GM12878 (cell line): Measurements from ENCODE around the gene PROCA1. TPM values are rescaled to one million over a fixed set of nuclear protein-coding genes. Genes with fewer than 3 reads are reported as not detected.

Source experiments
- ATAC-seq: fragments of 200-7000 bp; cut with Tn5 transposase; 3 replicates; pipeline ENCODE4 v1.9.1; 2020; ENCODE audit warnings: mild to moderate bottlenecking, moderate library complexity
- BruUV-seq: library from RNA; stranded (reverse); fragments of 400-500 nt; replicated peaks from 2 replicates; lab custom pipeline; 2021; lab: Mats Ljungman, UMichigan
- CTCF ChIA-PET: fragments of 300-600 bp; sonication (Branson Sonifier 250); formaldehyde crosslinking; extraction: SDS; loops from one replicate; lab custom pipeline; 2021; ENCODE audit warnings: inconsistent platforms; lab: Yijun Ruan, JAX
- POLR2A ChIA-PET: fragments of 350-600 bp; formaldehyde crosslinking; extraction: SDS; loops from one replicate; lab custom pipeline; 2021; ENCODE audit warnings: inconsistent platforms; lab: Charles Lee
- RAD21 ChIA-PET: fragments of 300-600 bp; sonication (Branson Sonifier 250); formaldehyde crosslinking; loops from one replicate; lab custom pipeline; 2023; ENCODE audit warnings: antibody characterized with exemption; ENCODE audit not compliant: unreplicated experiment; lab: Charles Lee
- SMC1A ChIA-PET: fragments of 300-600 bp; sonication (Branson Sonifier 250); formaldehyde crosslinking; loops from one replicate; lab custom pipeline; 2023; ENCODE audit not compliant: unreplicated experiment, uncharacterized antibody; lab: Charles Lee
- DNase-seq: peaks from one replicate; pipeline ENCODE4 v3.0.0-alpha.2; 2011; ENCODE audit warnings: low read depth, low spot score
- FAIRE-seq: peaks from 3 replicates; lab custom pipeline; 2011; peaks lifted over from hg19 to GRCh38; lab: Jason Lieb, UNC
- H2AFZ ChIP-seq: 2 replicates; pipeline ENCODE4 v1.6.0; 2011; ENCODE audit warnings: low read depth, low read length, control low read depth; ENCODE audit not compliant: control insufficient read depth
- H3K27ac ChIP-seq: 2 replicates; pipeline ENCODE4 v1.5.1; 2011; ENCODE audit warnings: control low read depth; ENCODE audit not compliant: control insufficient read depth, insufficient read depth
- H3K27me3 ChIP-seq, 2 experiments: replicated peaks in 1 of 2; 2 replicates each; pipeline versions ENCODE4 v1.6.0 to v1.6.1; 2011; ENCODE audit warnings: low read length in 1 of 2; ENCODE audit not compliant: control insufficient read depth in 2 of 2, insufficient read depth in 2 of 2
- H3K36me3 ChIP-seq, 2 experiments: 2 replicates each; pipeline ENCODE4 v1.5.1; 2011; ENCODE audit warnings: low read length in 1 of 2; ENCODE audit not compliant: control insufficient read depth in 2 of 2, insufficient read depth in 2 of 2
- H3K4me1 ChIP-seq: 2 replicates; pipeline ENCODE4 v1.6.1; 2011; ENCODE audit warnings: mild to moderate bottlenecking, low read length, moderate library complexity, mixed read lengths; ENCODE audit not compliant: control insufficient read depth, insufficient read depth
- H3K4me2 ChIP-seq: 2 replicates; pipeline ENCODE4 v1.6.0; 2011; ENCODE audit warnings: control low read depth; ENCODE audit not compliant: control insufficient read depth, insufficient read depth
- H3K4me3 ChIP-seq: fragments of 200-600 bp; sonication (generic); 2 replicates; pipeline ENCODE4 v1.5.1; 2016
- H3K79me2 ChIP-seq: 2 replicates; pipeline ENCODE4 v1.6.0; 2011; ENCODE audit warnings: low read length; ENCODE audit not compliant: control insufficient read depth, insufficient read depth
- H3K9ac ChIP-seq: 2 replicates; pipeline ENCODE4 v1.8.0; 2011; ENCODE audit warnings: low read length, control low read depth, mixed read lengths; ENCODE audit not compliant: control insufficient read depth, insufficient read depth
- H3K9me3 ChIP-seq: replicated peaks from 3 replicates; pipeline ENCODE4 v1.5.1; 2011; ENCODE audit warnings: mild to moderate bottlenecking, low read length; ENCODE audit not compliant: control insufficient read depth, insufficient read depth
- H4K20me1 ChIP-seq: 2 replicates; pipeline ENCODE4 v1.6.0; 2011; ENCODE audit not compliant: control insufficient read depth, insufficient read depth
- SPI1 ChIP-seq: IDR thresholded peaks from 2 replicates; pipeline ENCODE4 v1.6.1; 2011; ENCODE audit warnings: low read depth, mild to moderate bottlenecking, low read length, moderate library complexity, borderline replicate concordance; ENCODE audit not compliant: insufficient read depth
- WRNIP1 ChIP-seq: IDR thresholded peaks from 2 replicates; pipeline ENCODE4 v1.6.1; 2011; ENCODE audit warnings: low read depth, low read length, improper control_type of control experiment, borderline replicate concordance
- ZBTB40 ChIP-seq: fragments of 450-650 bp; IDR thresholded peaks from 2 replicates; pipeline ENCODE4 v1.6.1; 2016; ENCODE audit warnings: mild to moderate bottlenecking, moderate library complexity, borderline replicate concordance
- ZNF207 ChIP-seq: fragments of 450-650 bp; IDR thresholded peaks from 2 replicates; pipeline ENCODE4 v1.6.1; 2014; ENCODE audit warnings: antibody characterized with exemption, mild to moderate bottlenecking, borderline replicate concordance
- WGBS: methylation state at CpG from one replicate; pipeline ENCODE4 v1.1.6; 2016; ENCODE audit warnings: low lambda C conversion rate; ENCODE audit not compliant: insufficient replicate concordance, insufficient coverage; ENCODE audit errors: missing lambda C conversion rate; 5-methylcytosine and 5-hydroxymethylcytosine counted together
- in situ Hi-C: fragments of 300-500 bp; cut with MboI; formaldehyde crosslinking; loops from 9 replicates; pipeline ENCODE4 v1.14.3; 2018; ENCODE audit warnings: mixed read lengths
- intact Hi-C: fragments of 100-400 bp; cut with micrococcal nuclease; formaldehyde crosslinking; loops from one replicate; pipeline ENCODE4 v1.14.2; 2022; ENCODE audit not compliant: unreplicated experiment
- polyA plus RNA-seq, 11 experiments: library from polyadenylated mRNA; depleted of rRNA in 4 of 11; unstranded in 6 of 11; stranded (reverse) in 5 of 11; fragments of >200 nt; fragmentation: Nextera tagmentation in 4 of 11; fragmentation: Illumina TruSeq in 1 of 11; extraction: Ambion mirVana in 4 of 11; extraction: Trizol in 1 of 11; gene quantifications; 1 replicate in 1 of 11; 2 replicates in 10 of 11; pipeline versions ENCODE4 v1.2.1 to v1.2.3, GENCODE V29; 2011 to 2016; ENCODE audit warnings: inconsistent platforms in 2 of 11, missing spikeins in 2 of 11, low read depth in 1 of 11
- total RNA-seq, 4 experiments: library from RNA; depleted of rRNA in 3 of 4; stranded (reverse); fragments of >200 nt in 3 of 4; fragmentation: Illumina TruSeq in 1 of 4; extraction: Trizol in 1 of 4; gene quantifications; 2 replicates each; pipeline versions ENCODE4 v1.2.1 to v1.2.3, GENCODE V29; 2013 to 2021
- TF ChIP-seq, protein P1 (sequence below): IDR thresholded peaks from 2 replicates; pipeline ENCODE4 v1.6.1; 2011; ENCODE audit warnings: borderline replicate concordance, low read depth, mild to moderate bottlenecking, moderate library complexity, low read length; ENCODE audit not compliant: insufficient read depth, poor library complexity, severe bottlenecking
- TF ChIP-seq, protein P2 (sequence below): IDR thresholded peaks from 2 replicates; pipeline ENCODE4 v1.6.1; 2011; ENCODE audit warnings: mild to moderate bottlenecking, low read depth, low read length, moderate library complexity; ENCODE audit not compliant: insufficient replicate concordance

The PROCA1 gene
- total and polyA plus RNA-seq, 10 of the 15 experiments (the other 5 are each of a cell fraction or from before 2014, with no cell fraction given), result 0.35 to 4.8 (median 1.4) TPM

GRCh38 chr17:28675490-28675889, 36.2 kb downstream of the PROCA1 start:
- ChIA-PET POLR2A (interaction anchor here (1.3 to 1.4 kb wide), 2 partner anchors 14 to 31 kb away, joined by 4 to 7 read pairs; partner anchors contain the start of genes BLTP2, SDF2 and SUPT6H), RAD21 (interaction anchor here (1.1 to 2.0 kb wide), 2 partner anchors 28 to 35 kb away, joined by 3 to 11 read pairs; no protein-coding TSS in a partner anchor), CTCF (interaction anchor here (1.0 to 5.5 kb wide), 4 partner anchors 14 to 45 kb away, joined by 3 to 56 read pairs (median 14); partner anchors contain the start of genes BLTP2, SDF2 and SUPT6H), SMC1A (interaction anchor here (1.5 to 2.4 kb wide), 2 partner anchors 29 to 32 kb away, joined by 5 to 9 read pairs; no protein-coding TSS in a partner anchor)
- no peak for ATAC-seq
- Histone ChIP-seq H3K79me2 (no peaks in the 10 kb centered on the region; the same call in 1 of the 2 replicates), H3K4me1 (no peaks in the 10 kb centered on the region), H3K36me3 (peaks cover 30 to 58% of the 10 kb centered on the region in 2 experiments), H3K27ac (no peak overlapping the region), H3K4me2 (no peak overlapping the region), H2AFZ (no peak overlapping the region), H3K27me3 (no peaks in the 10 kb centered on the region), H3K9me3 (no peaks in the 10 kb centered on the region), H3K4me3 (no peak overlapping the region), H3K9ac (no peak overlapping the region)
- BruUV-seq, result no TSS peak
- in situ Hi-C loops, result no loop called here
- DNase-seq, result no peak
- FAIRE-seq, result no peak
- intact Hi-C loops, result no loop called here
- 82% methylated on average over 3 of the region's 3 CpGs for WGBS
- no peak for TF ChIP-seq ZBTB40
- TF ChIP-seq SPI1, result no peak
- TF ChIP-seq, protein P1, sequence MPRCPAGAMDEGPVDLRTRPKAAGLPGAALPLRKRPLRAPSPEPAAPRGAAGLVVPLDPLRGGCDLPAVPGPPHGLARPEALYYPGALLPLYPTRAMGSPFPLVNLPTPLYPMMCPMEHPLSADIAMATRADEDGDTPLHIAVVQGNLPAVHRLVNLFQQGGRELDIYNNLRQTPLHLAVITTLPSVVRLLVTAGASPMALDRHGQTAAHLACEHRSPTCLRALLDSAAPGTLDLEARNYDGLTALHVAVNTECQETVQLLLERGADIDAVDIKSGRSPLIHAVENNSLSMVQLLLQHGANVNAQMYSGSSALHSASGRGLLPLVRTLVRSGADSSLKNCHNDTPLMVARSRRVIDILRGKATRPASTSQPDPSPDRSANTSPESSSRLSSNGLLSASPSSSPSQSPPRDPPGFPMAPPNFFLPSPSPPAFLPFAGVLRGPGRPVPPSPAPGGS, result no peak
- no peak for TF ChIP-seq WRNIP1
- TF ChIP-seq, protein P2, sequence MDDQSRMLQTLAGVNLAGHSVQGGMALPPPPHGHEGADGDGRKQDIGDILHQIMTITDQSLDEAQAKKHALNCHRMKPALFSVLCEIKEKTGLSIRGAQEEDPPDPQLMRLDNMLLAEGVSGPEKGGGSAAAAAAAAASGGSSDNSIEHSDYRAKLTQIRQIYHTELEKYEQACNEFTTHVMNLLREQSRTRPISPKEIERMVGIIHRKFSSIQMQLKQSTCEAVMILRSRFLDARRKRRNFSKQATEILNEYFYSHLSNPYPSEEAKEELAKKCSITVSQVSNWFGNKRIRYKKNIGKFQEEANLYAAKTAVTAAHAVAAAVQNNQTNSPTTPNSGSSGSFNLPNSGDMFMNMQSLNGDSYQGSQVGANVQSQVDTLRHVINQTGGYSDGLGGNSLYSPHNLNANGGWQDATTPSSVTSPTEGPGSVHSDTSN, result no peak
- no peak for TF ChIP-seq ZNF207
- TF ChIP-seq, all 136 proteins: peak for 0
- H4K20me1 ChIP-seq, result no peaks in the 10 kb centered on the region
